GM23338 (cell line): ENCODE measurements around the gene KDR. TPM values are rescaled to one million over a fixed set of nuclear protein-coding genes. Genes with fewer than 3 reads are reported as not detected.

Experiments
- ATAC-seq: fragments of 200-7000 bp; cut with Tn5 transposase; 3 replicates; pipeline ENCODE4 v1.9.1; 2020
- DNase-seq: peaks from one replicate; pipeline ENCODE4 v3.0.0-alpha.2; 2015; ENCODE audit warnings: low spot score
- H2AFZ ChIP-seq: fragments of 200-600 bp; sonication (generic); 2 replicates; pipeline ENCODE4 v1.8.0; 2016; ENCODE audit warnings: antibody characterized with exemption, mild to moderate bottlenecking, moderate library complexity
- H3F3A ChIP-seq: fragments of 200-600 bp; sonication (generic); replicated peaks from 2 replicates; pipeline ENCODE4 v1.8.0; 2017; ENCODE audit warnings: antibody characterized with exemption, mixed run types, low read depth
- H3K27ac ChIP-seq: fragments of 200-600 bp; sonication (generic); 2 replicates; pipeline ENCODE4 v1.6.1; 2016; ENCODE audit warnings: low read depth
- H3K27me3 ChIP-seq: fragments of 200-600 bp; sonication (generic); 2 replicates; pipeline ENCODE4 v1.8.0; 2016; ENCODE audit warnings: mild to moderate bottlenecking, mixed run types, moderate library complexity; ENCODE audit not compliant: insufficient read depth
- H3K36me3 ChIP-seq: fragments of 200-600 bp; sonication (generic); 2 replicates; pipeline ENCODE4 v1.8.0; 2016; ENCODE audit warnings: mild to moderate bottlenecking; ENCODE audit not compliant: insufficient read depth
- H3K4me1 ChIP-seq: fragments of 200-600 bp; sonication (generic); 2 replicates; pipeline ENCODE4 v1.8.0; 2016; ENCODE audit warnings: mild to moderate bottlenecking, moderate library complexity; ENCODE audit not compliant: insufficient read depth
- H3K4me2 ChIP-seq: fragments of 200-600 bp; sonication (generic); 2 replicates; pipeline ENCODE4 v1.7.1; 2017; ENCODE audit warnings: mixed run types
- H3K4me3 ChIP-seq: fragments of 200-600 bp; sonication (generic); 2 replicates; pipeline ENCODE4 v1.6.1; 2016; ENCODE audit warnings: mixed run types
- H3K79me2 ChIP-seq: fragments of 200-600 bp; sonication (generic); replicated peaks from 2 replicates; pipeline ENCODE4 v1.8.0; 2017; ENCODE audit warnings: mild to moderate bottlenecking; ENCODE audit not compliant: insufficient read depth
- H3K9me2 ChIP-seq: fragments of 200-600 bp; sonication (generic); 2 replicates; pipeline ENCODE4 v1.8.0; 2017; ENCODE audit not compliant: insufficient read depth
- H4K20me1 ChIP-seq: fragments of 200-600 bp; sonication (generic); replicated peaks from 2 replicates; pipeline ENCODE4 v1.8.0; 2017; ENCODE audit warnings: mild to moderate bottlenecking; ENCODE audit not compliant: insufficient read depth
- H3K27ac Mint-ChIP-seq: 2 replicates; pipeline ENCODE4 v1.8.0; 2020; ENCODE audit warnings: inconsistent platforms, mild to moderate bottlenecking, moderate library complexity, mixed read lengths
- H3K27me3 Mint-ChIP-seq: 3 replicates; pipeline ENCODE4 v1.8.0; 2022; ENCODE audit warnings: low read depth, mild to moderate bottlenecking, moderate library complexity, mixed read lengths, inconsistent platforms; ENCODE audit not compliant: insufficient read depth, poor library complexity
- H3K36me3 Mint-ChIP-seq: 3 replicates; pipeline ENCODE4 v1.8.0; 2021; ENCODE audit warnings: low read depth, mild to moderate bottlenecking, inconsistent platforms, moderate library complexity, mixed read lengths
- H3K4me1 Mint-ChIP-seq: 3 replicates; pipeline ENCODE4 v1.8.0; 2020; ENCODE audit warnings: mild to moderate bottlenecking, inconsistent platforms, mixed read lengths
- H3K4me3 Mint-ChIP-seq: 3 replicates; pipeline ENCODE4 v1.8.0; 2021; ENCODE audit warnings: moderate library complexity, mild to moderate bottlenecking, inconsistent platforms, mixed read lengths
- H3K9me3 Mint-ChIP-seq: 3 replicates; pipeline ENCODE4 v1.8.0; 2020; ENCODE audit warnings: moderate library complexity, mild to moderate bottlenecking, inconsistent platforms, mixed read lengths
- CREB1 ChIP-seq: fragments of 250-450 bp; sonication (Bioruptor Pico); IDR thresholded peaks from 2 replicates; pipeline ENCODE4 v1.5.0; 2020; ENCODE audit warnings: low read depth, mild to moderate bottlenecking, moderate library complexity
- EZH2 ChIP-seq: fragments of 200-600 bp; sonication (generic); IDR thresholded peaks from one replicate; pipeline ENCODE4 v1.8.0; 2017; ENCODE audit warnings: antibody characterized with exemption, mild to moderate bottlenecking, low read depth; ENCODE audit not compliant: unreplicated experiment
- EZH2phosphoT487 ChIP-seq: fragments of 200-600 bp; sonication (generic); IDR thresholded peaks from one replicate; pipeline ENCODE4 v1.8.1; 2018; ENCODE audit warnings: antibody characterized with exemption; ENCODE audit not compliant: unreplicated experiment
- JUNB ChIP-seq: IDR thresholded peaks from one replicate; pipeline ENCODE4 v1.6.1; 2016; ENCODE audit warnings: antibody characterized with exemption; ENCODE audit not compliant: unreplicated experiment
- NANOG ChIP-seq: IDR thresholded peaks from 2 replicates; pipeline ENCODE4 v1.6.1; 2016; ENCODE audit warnings: antibody characterized with exemption, borderline replicate concordance
- STAT1 ChIP-seq: IDR thresholded peaks from one replicate; pipeline ENCODE4 v1.6.1; 2016; ENCODE audit warnings: antibody characterized with exemption; ENCODE audit not compliant: unreplicated experiment
- ZNF114 ChIP-seq: fragments of 250-450 bp; sonication (Bioruptor Pico); IDR thresholded peaks from 2 replicates; pipeline ENCODE4 v1.5.0; 2020; ENCODE audit warnings: mild to moderate bottlenecking, moderate library complexity
- polyA plus RNA-seq: library from polyadenylated mRNA; unstranded; fragments of >200 nt; fragmentation: Nextera tagmentation; extraction: Ambion mirVana; gene quantifications from 2 replicates; pipeline ENCODE4 v1.2.1, GENCODE V29; 2016
- total RNA-seq: library from RNA; depleted of rRNA; stranded (reverse); fragments of >200 nt; shearing (Covaris generic); gene quantifications from 2 replicates; pipeline ENCODE4 v1.2.3, GENCODE V29; 2014
- TF ChIP-seq, protein P1 (sequence below): IDR thresholded peaks from 2 replicates; pipeline ENCODE4 v1.6.1; 2016; ENCODE audit warnings: antibody characterized with exemption
- TF ChIP-seq, protein P2 (sequence below): IDR thresholded peaks from one replicate; pipeline ENCODE4 v1.6.1; 2018; ENCODE audit warnings: antibody characterized with exemption; ENCODE audit not compliant: unreplicated experiment
- TF ChIP-seq, protein P3 (sequence below), 2 experiments: fragments of 200-600 bp in 1 of 2; sonication (generic) in 1 of 2; conservative IDR thresholded peaks; 2 replicates each; pipeline versions ENCODE4 v1.5.1 to v1.6.1; 2016 to 2017; ENCODE audit warnings: antibody characterized with exemption in 2 of 2, low read depth in 2 of 2, mild to moderate bottlenecking in 2 of 2, moderate library complexity in 1 of 2

The KDR gene
- total and polyA plus RNA-seq, 2 experiments from 2014 or later, result 27.9 to 109 TPM

DNA sequence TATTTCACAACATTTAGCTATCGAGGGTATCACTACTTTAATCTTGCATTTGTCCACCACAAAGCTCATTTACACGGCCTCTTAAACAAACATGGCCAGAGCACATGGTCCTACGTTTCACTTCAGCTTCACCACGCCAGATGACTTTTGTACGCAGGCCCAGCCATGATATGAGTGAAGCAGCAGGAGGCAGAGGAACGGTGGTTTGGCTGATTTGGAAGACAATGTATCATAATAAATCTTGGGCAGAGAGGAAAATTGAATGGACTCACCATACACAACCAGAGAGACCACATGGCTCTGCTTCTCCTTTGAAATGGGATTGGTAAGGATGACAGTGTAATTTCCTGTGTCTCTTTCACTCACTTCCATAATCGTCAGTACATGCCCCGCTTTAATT, 15.3 kb downstream of the KDR start:
- ATAC-seq, result no peak

More for the DNA sequence above, 15.3 kb downstream of the KDR start:
- no peaks in the 10 kb centered on the region for H3K9me3 Mint-ChIP-seq
- Histone ChIP-seq H4K20me1 (no peaks in the 10 kb centered on the region; the same call in 1 of the 2 replicates), H3K27ac (0 out of 2 replicates have a peak overlapping the region, but pooled peaks have one; percentile 56), H3K9me2 (no peaks in the 10 kb centered on the region), H3K79me2 (no peaks in the 10 kb centered on the region), H3F3A (no peaks in the 10 kb centered on the region), H2AFZ (no peak overlapping the region), H3K4me2 (no peak overlapping the region), H3K36me3 (peaks cover 82% of the 10 kb centered on the region), H3K4me1 (no peaks in the 10 kb centered on the region), H3K27me3 (no peaks in the 10 kb centered on the region), H3K4me3 (no peak overlapping the region)
- H3K4me1 Mint-ChIP-seq, result peaks cover 4% of the 10 kb centered on the region; the same call in 1 of the 3 replicates
- TF ChIP-seq JUNB, result no peak
- TF ChIP-seq CREB1 (CRISPR knock-in tag), result no peak
- TF ChIP-seq EZH2, result no peak
- TF ChIP-seq ZNF114 (CRISPR knock-in tag), result no peak
- no peak for TF ChIP-seq EZH2phosphoT487
- TF ChIP-seq, protein P1, sequence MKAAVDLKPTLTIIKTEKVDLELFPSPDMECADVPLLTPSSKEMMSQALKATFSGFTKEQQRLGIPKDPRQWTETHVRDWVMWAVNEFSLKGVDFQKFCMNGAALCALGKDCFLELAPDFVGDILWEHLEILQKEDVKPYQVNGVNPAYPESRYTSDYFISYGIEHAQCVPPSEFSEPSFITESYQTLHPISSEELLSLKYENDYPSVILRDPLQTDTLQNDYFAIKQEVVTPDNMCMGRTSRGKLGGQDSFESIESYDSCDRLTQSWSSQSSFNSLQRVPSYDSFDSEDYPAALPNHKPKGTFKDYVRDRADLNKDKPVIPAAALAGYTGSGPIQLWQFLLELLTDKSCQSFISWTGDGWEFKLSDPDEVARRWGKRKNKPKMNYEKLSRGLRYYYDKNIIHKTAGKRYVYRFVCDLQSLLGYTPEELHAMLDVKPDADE, result no peak
- TF ChIP-seq, protein P2, sequence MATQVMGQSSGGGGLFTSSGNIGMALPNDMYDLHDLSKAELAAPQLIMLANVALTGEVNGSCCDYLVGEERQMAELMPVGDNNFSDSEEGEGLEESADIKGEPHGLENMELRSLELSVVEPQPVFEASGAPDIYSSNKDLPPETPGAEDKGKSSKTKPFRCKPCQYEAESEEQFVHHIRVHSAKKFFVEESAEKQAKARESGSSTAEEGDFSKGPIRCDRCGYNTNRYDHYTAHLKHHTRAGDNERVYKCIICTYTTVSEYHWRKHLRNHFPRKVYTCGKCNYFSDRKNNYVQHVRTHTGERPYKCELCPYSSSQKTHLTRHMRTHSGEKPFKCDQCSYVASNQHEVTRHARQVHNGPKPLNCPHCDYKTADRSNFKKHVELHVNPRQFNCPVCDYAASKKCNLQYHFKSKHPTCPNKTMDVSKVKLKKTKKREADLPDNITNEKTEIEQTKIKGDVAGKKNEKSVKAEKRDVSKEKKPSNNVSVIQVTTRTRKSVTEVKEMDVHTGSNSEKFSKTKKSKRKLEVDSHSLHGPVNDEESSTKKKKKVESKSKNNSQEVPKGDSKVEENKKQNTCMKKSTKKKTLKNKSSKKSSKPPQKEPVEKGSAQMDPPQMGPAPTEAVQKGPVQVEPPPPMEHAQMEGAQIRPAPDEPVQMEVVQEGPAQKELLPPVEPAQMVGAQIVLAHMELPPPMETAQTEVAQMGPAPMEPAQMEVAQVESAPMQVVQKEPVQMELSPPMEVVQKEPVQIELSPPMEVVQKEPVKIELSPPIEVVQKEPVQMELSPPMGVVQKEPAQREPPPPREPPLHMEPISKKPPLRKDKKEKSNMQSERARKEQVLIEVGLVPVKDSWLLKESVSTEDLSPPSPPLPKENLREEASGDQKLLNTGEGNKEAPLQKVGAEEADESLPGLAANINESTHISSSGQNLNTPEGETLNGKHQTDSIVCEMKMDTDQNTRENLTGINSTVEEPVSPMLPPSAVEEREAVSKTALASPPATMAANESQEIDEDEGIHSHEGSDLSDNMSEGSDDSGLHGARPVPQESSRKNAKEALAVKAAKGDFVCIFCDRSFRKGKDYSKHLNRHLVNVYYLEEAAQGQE, result no peak
- no peak for TF ChIP-seq STAT1
- TF ChIP-seq, protein P3, sequence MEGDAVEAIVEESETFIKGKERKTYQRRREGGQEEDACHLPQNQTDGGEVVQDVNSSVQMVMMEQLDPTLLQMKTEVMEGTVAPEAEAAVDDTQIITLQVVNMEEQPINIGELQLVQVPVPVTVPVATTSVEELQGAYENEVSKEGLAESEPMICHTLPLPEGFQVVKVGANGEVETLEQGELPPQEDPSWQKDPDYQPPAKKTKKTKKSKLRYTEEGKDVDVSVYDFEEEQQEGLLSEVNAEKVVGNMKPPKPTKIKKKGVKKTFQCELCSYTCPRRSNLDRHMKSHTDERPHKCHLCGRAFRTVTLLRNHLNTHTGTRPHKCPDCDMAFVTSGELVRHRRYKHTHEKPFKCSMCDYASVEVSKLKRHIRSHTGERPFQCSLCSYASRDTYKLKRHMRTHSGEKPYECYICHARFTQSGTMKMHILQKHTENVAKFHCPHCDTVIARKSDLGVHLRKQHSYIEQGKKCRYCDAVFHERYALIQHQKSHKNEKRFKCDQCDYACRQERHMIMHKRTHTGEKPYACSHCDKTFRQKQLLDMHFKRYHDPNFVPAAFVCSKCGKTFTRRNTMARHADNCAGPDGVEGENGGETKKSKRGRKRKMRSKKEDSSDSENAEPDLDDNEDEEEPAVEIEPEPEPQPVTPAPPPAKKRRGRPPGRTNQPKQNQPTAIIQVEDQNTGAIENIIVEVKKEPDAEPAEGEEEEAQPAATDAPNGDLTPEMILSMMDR (conservative IDR thresholded peaks at IDR 0.05; ENCODE audit: low read depth in 2 of 2), result no peak
- TF ChIP-seq NANOG, result no peak
- DNase-seq, result no peak
- H3K27me3 Mint-ChIP-seq, result peaks cover 3% of the 10 kb centered on the region
- H3K36me3 Mint-ChIP-seq, result peaks cover 93% of the 10 kb centered on the region
- no peak overlapping the region for H3K4me3 Mint-ChIP-seq
- no peak overlapping the region for H3K27ac Mint-ChIP-seq
